H4 (cell line): Measurements from ENCODE around the gene TEDDM1. TPM values are rescaled to one million over a fixed set of nuclear protein-coding genes. Genes with fewer than 3 reads are reported as not detected.

Experiments used
- DNase-seq: peaks from one replicate; pipeline ENCODE4 v3.0.0-alpha.2; 2015; ENCODE audit warnings: low spot score
- total RNA-seq: library from RNA; depleted of rRNA; stranded (reverse); fragments of >200 nt; shearing (Covaris generic); gene quantifications from 2 replicates; pipeline ENCODE4 v1.2.3, GENCODE V29; 2014

TEDDM1 gene
- total RNA-seq, 1 experiment from 2014 or later = not detected

DNA sequence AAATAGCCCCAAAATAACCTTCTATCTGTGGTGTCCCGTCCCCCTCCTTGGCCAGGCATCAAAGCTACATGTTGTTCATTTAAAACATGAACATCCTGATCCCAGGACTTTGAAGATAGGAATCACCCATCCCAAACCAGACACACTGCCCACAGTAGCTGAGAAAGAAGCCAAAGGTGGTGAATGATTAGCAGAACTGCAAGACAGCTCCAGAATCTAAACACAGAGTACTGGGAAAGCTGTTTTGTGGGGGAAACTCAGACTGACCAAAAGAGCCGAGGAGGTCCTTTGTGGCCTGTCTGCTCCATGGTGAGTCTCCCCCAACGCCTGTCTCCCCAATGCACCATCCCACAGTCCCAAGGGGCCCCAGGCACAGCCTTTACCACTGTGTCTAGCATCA, 7.3 kb upstream of the TEDDM1 start:
- no peak for DNase-seq

DNA sequence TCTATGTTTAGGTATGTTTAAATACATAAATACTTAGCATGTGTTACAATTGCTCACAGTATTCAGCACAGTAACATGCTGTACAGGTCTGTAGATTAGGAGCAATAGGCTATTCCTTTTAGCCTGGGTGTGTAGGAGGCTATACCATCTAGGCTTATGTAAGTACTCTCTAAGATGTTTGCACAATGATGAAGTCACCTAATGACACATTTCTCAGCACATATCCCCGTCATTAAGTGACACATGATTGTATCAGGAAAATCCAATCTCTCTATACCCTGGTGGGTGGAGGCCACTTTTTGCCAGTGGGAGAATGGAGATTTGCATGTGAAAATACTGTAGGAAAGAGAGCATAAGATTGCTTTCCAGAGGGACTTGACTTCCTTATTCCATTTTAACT, 5.5 kb upstream of the TEDDM1 start:
- DNase-seq = no peak

DNA sequence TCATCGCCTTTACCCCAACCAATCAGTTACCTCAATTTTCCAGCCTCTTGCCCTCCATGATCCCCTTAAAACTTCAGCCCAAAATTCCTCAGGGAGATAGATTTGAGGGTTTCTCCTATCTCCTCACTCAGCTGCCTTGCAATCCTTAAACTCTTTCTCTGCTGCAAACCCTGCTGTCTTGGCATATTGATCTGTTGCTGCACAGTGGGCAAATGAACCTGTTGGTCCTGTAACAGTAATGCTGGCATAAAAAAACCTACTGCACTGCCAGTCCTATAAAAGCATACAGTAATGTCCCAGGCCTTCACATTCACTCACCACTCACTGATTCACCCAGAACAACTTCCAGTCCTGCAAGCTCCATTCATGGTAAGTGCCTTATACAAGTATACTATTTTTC, 5.1 kb upstream of the TEDDM1 start:
- DNase-seq = no peak

DNA sequence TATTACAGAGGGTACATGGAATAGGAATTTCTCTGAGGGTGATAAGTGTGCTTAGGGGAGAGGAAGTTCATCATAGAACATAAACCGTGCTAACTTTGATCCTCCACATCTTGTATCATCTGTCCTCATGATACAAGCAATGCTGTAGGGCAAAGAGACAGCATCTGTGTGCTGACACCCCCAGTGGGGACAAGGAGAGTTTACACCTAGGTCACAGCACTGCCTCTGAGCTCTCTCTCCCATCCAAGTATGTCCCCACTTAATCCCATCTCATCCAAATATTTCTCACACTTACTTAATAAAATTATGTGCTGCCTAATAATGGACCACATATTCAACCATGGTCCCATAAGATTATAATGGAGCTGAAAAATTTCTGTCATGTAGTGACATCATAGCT, 4.3 kb upstream of the TEDDM1 start:
- DNase-seq = no peak

DNA sequence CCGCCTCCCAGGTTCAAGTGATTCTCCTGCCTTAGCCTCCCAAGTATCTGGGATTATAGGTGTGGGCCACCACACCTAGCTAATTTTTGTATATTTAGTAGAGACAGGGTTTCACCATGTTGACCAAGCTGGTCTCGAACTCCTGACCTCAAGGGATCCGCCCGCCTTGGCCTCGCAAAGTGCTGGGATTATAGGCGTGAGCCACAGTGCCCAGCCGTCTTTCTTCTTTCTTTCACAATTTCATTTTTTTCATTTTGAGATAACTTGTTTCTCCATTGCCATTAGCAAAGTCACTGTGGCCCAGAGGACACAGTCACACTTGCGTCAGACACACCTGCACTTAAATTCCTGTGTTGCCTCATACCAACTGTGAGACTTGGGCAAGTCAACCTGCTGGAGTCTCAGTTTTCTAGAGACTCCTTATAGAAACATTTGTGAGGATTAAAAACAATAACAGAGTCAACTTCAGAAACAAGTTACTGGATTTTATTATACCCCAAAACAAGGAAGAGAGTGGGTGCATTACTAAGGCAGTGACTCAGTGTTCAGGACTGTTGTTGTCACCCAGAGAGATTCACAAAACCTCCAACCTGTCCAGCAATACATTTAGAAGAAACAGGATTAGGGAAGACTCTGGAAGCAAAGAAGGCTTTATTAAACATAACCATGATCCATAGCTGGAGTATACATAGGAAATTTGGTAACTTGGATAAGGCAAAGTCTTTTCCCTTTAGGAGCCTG, 2.6 kb downstream of the TEDDM1 start:
- no peak for DNase-seq

DNA sequence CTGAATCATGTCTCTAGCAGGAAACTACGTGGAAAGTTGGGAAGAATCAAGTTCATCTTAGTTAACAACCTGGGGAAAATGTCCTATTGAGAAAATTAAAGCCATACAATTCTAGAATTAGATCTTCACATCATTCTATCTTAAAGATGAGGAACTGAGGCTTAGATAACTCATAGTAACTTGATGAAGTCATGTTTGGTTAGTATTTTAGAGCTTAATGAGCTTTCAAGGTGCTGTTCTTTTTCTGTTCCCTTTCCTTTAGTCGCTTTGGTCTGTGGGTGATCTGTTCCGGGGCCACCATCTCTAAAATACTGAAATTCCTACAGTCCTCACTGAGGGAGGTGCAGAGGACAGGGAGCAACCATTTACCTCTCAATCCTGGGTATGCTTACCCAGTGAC, 4.6 kb downstream of the TEDDM1 start:
- no peak for DNase-seq

DNA sequence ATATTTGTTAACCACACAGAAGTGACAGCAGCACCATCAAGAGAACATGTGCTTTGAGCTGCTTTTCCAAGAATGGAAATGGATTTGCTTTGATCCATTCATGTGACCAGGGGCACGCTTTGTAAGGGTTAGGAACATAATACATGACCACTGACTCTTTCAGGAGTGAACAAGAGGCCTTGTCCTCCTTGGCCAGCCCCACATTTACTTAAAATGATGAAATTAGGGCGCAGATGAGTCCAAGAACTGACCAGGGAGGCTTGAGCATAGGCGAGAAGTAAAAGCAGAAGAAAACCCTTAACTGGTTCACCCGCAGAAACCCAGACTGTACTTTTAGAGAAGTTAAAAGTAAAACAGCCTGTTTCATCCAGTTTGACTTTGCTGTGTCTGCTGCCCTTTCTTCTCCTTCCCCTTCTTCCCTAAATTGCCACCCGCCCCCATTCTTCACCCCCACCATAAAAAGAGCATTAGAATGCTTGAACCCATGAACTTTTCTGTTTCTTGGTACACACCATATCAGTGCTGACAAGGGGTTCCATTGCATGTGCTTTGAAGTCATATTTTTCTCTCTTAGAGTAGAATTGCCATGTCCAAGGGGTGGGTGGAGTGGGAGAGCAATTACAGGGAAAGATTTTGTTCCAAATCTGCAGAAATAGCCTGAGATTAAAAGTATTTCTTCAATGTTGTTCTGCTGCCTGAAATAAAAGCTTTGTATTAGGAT, 6.3 kb downstream of the TEDDM1 start:
- DNase-seq = no peak

DNA sequence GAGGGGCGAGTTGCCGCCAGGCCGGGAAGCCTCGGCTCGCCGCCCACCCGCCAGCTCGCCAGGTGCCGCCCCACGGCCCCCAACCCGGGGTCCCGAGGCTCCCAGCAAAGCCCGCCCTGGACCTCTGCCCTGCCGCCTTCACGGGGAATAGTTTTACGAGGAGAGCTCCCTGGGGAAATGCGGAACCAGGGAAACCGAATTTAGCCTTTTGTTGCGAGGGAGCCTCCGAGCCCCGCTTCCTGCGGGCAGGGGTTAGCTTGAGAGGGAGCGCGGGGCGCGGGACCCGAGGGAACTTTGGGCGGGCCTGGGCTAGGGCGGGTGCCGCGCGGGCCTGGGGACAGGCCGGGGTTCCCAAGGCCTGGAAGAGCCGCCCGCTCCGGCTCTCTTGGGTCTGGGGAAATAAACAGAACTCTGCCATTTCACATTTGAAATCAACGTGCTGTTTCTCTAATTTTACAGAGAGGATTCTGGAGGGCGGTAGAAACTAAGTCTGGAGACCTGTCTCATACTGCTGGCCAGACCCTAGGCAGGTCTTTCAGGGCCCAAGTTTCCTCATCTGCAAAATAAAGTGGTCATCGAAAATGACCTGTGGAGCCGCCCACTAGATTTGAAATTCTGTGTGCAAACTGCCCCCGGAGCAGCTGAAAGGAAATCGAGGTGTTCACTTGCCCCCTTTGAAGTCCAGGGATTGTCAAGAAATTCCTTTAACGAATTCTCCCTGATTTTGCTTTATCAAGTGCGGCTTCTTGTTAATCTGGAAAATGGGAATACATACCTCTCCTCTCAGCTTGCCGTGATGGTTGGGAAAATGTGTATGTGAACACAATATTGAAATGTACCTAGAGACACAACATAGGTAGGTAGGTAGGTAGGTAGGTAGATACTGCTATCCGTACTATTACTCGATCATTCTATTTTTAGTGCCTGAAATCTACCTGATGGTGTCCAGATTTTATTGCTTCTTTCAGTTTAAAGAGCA, 8.1 kb downstream of the TEDDM1 start:
- DNase-seq = no peak

DNA sequence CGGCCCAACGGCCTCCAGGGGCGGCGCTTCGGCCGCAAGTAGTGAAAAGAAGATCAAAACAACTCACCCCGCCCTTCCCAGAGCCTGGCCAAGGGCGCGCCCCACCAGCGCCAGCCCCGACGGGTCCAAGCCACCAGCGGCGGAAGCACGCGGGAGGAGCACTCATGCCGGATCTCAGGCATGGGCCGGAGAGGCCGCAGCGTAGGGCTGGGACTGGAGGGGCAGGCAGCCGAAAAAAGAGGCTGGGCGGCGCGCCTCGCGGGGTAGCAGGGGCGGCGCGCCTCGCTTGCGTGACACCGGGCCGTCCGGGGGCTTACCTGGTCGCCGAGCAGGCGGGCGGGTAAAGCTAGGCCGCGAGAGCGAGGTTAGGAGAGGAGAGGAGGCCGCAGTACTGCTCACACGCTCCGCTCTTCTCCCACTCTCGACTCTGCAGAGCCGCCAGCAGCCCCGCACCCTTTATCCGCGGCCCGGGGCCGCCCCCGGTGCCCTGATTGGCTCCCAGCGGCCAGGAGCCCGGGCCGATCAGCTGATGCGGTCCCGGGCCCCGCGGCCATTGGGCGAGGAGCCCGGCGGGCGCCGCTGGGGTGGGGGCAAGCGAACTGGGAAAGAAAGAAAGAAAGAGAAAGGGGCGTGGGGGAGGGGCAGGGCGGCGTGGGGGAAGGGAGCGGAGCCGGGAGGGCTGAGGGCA, 9.0 kb downstream of the TEDDM1 start, which contains the start of gene GLUL:
Gene GLUL, minus strand, starts transcription at position 429 of the 688 bp plus-strand sequence. CDS start 3,053 bp downstream, outside the sequence.
- peak; percentile 13 for DNase-seq

DNA sequence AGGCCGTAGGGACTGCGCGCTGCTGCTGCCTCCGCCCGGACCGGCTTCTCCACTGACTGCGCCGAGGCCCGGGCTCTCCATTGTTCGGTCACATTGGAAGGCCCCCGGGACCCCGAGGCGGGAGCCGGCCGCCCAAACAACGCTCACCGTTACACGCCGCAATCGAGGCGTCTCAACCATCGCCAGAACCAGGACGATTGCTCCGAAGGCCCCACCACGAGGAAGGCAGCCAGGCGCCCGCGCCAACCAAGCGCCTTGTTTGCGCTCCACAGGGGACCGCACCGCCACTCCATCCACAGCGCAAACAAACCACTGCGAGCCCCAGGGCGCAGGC, 9.5 kb downstream of the TEDDM1 start:
- no peak for DNase-seq

DNA sequence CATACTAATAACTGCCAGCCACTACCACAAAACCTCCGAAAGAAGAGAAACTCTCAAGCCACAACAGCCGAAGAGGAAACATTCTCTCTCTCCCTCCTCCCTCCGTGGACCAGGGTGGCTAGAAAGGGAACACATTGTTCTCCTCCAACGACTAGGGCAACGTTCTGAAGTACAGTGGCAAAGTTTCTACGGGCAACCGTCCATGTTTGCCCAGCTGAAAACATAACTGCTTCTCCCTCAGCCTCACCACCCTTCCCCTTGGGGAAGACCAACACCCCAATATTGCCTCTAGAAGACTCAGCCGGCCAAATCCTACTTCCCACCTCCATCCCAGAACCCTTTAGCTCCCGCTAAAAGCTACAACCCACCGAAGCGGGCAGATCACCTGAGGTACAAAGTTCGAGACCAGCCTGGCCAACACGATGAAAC, 10.8 kb downstream of the TEDDM1 start:
- DNase-seq = no peak

DNA sequence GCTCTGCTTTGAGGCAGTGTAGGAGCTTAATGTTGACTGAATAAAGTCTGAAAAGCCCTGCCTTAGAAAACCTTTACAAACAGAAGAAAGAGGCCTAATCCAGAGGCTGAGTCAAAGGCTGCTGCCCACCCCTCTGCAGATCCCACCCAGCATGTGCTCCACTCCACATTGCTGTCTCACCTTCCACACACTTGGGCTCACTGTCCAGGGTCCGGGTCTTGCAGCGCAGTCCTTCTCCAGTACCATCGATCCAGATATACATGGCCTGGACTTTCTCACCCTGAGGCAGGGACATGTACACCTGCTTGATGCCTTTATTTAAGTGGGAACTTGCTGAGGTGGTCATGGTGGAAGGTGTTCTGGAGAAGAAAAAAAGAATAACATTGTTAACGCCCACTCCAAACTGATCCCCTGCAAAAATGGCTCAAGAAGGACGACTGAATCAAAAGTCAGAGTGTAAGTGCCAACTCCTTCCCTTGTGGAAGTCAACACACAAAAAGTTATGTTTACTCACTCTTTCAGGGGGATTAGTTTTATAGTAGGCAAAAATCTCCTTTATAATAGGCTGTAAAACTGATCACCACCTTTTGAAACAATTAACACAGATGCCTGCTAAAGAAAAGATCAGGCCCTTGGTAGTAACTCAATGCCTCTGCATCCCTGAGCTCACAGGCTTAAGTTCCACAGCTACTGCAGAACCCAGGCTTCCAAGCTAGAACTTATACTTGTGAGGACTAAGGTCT, 11.9 kb downstream of the TEDDM1 start:
- DNase-seq = no peak

DNA sequence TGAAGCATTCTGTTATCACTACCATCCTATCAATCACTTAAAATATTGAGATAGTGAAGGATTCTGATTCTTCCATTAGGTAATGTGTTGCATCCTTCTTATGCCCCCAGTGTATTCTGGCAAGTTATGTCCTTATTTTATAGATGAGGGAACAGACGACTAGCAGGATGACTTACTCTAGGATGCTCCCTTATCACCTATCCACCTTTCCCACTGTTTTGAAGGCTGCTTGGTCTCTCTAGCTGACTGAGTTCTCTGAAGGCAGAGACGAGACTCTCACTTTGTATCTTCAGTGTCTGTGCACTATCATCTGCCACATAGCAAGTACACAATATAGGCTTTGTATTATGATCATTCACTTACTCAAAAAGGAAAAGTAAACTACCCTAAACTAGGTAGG, 12.9 kb downstream of the TEDDM1 start:
- no peak for DNase-seq

DNA sequence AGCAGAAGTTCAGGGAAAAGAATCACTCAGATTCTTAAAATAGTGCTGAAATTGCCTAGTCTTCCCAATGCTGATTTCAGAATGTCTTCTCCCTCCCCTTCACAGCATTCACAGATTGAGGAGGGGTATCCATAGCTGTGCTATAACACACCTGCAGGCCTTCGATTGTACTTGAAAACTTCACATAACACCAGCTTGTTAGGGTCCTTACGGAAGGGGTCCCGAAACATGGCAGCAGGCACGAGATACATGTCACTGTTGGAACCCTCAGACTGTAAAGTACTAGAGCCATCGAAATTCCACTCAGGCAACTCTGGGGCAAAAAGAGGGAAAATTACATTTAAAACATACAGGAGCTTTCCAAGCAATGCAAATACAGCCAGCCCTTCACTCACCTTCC, 13.5 kb downstream of the TEDDM1 start:
- DNase-seq = no peak

DNA sequence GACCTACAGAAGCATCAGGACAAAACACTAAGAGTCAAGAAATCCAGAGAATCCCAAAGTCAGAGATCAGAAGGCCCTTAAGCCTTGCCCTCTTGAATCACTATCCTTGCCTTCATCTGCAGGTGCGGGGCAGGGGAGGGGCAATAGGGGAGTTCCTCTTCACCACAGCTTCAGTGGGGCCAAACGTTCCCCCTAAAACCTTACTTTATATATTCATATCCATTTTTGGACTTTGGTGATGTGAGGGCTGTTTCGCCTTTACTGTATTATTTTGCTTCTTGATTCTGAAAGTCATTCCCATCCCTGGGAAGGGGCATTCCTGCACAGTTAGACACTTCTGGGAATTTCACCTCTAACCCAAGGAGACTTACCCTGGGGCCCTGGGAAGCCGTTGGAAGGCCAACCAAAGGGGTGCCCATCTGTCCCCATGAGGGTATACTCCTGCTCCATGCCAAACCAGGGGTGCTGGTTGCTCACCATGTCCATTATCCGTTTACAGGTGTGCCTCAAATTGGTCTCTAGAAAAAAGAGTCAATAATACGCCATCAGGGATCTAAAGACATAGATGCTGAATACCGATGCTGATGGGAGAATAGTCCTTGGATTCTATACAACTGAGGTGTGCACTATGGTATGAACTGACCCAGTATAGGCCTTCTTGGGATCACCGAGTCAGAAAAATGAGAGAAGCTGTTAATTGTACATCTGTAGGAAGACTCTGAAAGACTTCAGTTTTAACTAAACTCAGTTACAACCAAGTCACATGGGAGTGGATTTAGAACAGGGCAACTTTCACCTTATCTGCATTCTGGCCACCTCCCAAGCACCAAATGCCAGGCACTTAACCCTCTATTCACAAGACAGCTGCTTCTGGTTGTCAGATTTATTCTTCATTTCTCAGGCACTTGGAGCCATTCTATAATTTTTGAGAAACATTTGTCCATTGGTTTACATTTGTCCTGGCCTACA, 14.3 kb downstream of the TEDDM1 start:
- no peak for DNase-seq

DNA sequence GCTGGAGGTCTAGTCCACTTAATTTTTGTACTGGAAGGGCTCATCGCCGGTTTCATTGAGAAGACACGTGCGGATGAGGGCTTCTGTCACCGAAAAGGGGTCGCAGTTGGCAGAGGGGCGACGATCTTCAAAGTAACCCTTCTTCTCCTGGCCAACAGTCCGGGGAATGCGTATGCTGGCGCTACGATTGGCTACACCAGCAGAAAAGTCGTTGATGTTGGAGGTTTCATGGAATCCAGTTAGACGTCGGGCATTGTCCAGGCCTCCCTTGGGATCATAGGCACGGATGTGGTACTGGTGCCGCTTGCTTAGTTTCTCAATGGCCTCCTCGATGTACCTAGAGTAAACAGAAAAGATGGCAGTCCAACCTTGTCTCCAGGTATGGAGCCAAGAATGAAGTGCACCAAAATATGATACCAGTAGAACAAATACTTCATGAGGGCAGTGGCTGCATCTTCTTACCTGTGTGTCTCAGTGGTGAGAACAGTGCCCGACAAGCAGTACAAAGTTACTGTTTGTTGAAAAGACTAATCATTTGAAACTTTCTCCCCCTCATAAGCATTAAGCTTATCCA, 16.0 kb downstream of the TEDDM1 start:
- DNase-seq = no peak

DNA sequence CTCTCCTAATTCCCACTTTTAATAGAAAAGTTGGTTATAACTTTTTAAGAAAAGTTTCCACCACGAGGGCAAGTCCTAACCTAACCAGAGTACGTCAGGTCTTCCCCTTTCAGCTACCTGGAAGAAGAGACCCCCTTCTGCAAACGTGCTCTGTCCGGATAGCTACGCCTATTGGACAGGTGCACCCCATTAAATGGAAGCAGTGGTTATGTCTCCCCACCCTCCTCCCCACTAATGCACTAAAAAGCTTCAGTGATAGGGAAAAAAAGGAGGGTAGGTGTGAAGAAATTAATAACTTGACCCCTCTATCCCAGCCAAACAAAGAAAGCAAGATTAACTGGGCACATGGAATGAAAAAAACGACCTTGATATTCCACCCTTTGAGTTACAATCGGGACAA, 16.5 kb downstream of the TEDDM1 start:
- no peak for DNase-seq

DNA sequence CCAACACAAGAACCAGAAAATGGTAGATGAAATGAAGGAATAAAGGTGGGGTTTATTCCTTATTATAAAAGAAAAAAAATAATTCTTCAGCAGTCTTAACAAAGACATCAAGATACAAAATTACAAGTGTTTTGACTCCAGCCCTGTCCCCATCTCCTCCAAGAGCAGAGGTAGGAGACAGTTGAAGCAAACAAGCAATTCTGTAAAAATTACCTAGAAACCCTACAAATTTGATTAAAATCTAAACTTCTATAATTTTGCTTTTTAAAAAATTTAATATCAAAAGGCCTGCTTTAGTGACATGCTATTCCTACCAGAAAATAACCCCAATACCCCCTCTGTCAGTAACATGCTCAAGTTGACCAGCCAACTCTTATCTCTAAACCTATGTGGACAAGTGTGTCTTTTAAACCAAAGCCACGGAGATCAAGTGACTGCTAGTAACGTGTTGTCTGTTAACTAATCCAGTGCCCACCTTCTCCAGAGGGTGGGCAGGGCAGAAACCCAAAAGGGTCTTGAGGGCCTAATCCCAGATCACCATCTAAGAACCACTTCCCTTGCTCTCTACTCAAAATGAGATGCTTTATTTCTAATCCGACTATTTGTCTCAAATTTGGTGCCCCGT, 17.3 kb downstream of the TEDDM1 start:
- DNase-seq = no peak
